Skeletal muscle tissue (tissue), 4 donors: ENCODE measurements around the gene METTL1. TPM values are rescaled to one million over a fixed set of nuclear protein-coding genes. Genes with fewer than 3 reads are reported as not detected.

Experiments
- H3K27ac ChIP-seq: one replicate; pipeline ENCODE4 v1.7.0; 2013; ENCODE audit warnings: mild to moderate bottlenecking, low read depth, low read length, inconsistent platforms
- H3K27me3 ChIP-seq, 3 donors: one replicate each; pipeline ENCODE4 v1.7.0; 2013; ENCODE audit warnings: low read length in 3 of 3; ENCODE audit not compliant: control insufficient read depth in 3 of 3, insufficient read depth in 3 of 3
- H3K36me3 ChIP-seq, 3 donors: one replicate each; pipeline ENCODE4 v1.7.0; 2013; ENCODE audit warnings: low read length in 3 of 3; ENCODE audit not compliant: control insufficient read depth in 3 of 3, insufficient read depth in 3 of 3
- H3K4me1 ChIP-seq, 3 donors: one replicate each; pipeline ENCODE4 v1.7.0; 2013; ENCODE audit warnings: low read length in 3 of 3, mild to moderate bottlenecking in 3 of 3; ENCODE audit not compliant: control insufficient read depth in 3 of 3, insufficient read depth in 3 of 3
- H3K4me3 ChIP-seq, 3 donors: one replicate each; pipeline ENCODE4 v1.7.0; 2013; ENCODE audit warnings: low read length in 3 of 3
- H3K9ac ChIP-seq, 3 donors: one replicate each; pipeline ENCODE4 v1.7.0; 2013; ENCODE audit warnings: low read length in 3 of 3, mild to moderate bottlenecking in 3 of 3, moderate library complexity in 2 of 3, low read depth in 1 of 3
- H3K9me3 ChIP-seq, 3 donors: one replicate each; pipeline ENCODE4 v1.7.0; 2013; ENCODE audit warnings: low read length in 3 of 3; ENCODE audit not compliant: control insufficient read depth in 3 of 3
- total RNA-seq: library from RNA; depleted of rRNA; stranded (reverse); fragments of >200 nt; gene quantifications from one replicate; pipeline ENCODE4 v1.2.3, GENCODE V29; 2014
- donor health status: Osteomylitis.

The METTL1 gene
- total RNA-seq, 1 donor from 2014 or later: 5.7 TPM

DNA sequence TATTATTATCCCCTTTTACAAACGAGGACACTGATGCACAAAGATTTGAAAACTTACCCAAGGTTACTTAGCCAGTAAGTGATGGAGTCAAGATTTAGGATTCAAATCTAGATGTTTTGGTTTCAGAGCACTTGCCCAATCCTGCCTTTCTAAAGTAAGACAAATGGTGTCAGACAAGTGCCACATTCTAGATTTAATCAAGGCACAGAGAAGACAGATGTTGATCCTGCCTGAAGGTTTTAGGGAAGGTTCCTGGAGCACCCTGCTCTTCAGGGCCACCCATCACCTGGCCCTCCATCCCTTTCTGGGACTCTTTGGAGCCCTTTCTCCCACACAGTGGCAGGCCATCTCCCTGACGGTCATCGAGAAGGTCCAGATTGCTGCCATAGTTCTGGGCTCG lies 14.1 kb downstream of the METTL1 start:
- Histone ChIP-seq H3K36me3 (peaks cover 16 to 22% (median 16%) of the 10 kb centered on the region in 3 donors), H3K27me3 (peaks cover under 1 to 3% (median 3%) of the 10 kb centered on the region in 3 donors), H3K27ac (no peak overlapping the region), H3K9ac (no peak overlapping the region), H3K4me3 (no peak overlapping the region), H3K9me3 (no peaks in the 10 kb centered on the region), H3K4me1 (peaks cover 10 to 22% (median 15%) of the 10 kb centered on the region in 3 donors)

DNA sequence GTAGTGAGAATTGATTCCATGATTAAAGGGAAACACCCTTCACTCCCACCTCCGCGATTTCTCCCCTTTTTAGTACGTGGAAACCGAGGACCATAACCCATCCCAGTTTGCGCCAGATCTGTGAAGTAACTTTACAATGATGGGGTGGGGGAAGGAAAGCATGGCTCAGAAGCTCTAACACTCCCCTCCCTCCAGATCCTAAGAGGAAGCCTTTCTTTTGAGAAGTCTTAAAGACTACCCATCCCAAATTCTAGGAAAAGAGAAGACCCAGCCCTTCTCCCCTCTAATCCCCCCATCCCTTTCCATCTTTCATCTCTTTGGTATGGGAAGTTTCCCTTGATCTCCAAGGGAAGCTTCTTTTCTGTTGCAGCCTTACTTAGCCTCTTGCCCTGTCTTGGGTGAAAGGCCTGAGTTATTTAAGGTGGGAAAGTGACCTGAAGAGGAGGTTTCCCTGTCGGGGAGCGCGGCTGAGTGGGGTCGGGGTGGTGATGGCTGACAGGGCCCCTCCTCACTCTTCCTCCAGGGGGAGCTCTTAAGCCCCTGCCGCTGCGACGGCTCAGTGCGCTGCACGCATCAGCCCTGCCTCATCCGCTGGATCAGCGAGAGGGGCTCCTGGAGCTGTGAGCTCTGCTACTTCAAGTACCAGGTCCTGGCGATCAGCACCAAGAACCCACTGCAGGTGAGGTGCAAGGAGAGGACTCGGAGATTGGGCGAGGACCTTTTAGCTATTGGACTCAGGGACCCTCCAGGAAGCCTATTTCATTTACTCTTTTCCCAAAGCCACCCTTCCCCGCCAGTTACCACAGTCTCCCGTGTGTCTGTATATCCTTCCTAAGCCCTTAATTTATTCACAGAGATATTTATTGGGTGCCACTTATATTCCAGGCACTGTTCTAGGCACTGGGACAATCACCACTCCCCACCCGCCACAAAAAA lies 15.2 kb downstream of the METTL1 start:
- Histone ChIP-seq H3K4me3 (peak overlapping the region in 2 of 3 donors; percentile 69 to 70), H3K27ac (no peak overlapping the region)

DNA sequence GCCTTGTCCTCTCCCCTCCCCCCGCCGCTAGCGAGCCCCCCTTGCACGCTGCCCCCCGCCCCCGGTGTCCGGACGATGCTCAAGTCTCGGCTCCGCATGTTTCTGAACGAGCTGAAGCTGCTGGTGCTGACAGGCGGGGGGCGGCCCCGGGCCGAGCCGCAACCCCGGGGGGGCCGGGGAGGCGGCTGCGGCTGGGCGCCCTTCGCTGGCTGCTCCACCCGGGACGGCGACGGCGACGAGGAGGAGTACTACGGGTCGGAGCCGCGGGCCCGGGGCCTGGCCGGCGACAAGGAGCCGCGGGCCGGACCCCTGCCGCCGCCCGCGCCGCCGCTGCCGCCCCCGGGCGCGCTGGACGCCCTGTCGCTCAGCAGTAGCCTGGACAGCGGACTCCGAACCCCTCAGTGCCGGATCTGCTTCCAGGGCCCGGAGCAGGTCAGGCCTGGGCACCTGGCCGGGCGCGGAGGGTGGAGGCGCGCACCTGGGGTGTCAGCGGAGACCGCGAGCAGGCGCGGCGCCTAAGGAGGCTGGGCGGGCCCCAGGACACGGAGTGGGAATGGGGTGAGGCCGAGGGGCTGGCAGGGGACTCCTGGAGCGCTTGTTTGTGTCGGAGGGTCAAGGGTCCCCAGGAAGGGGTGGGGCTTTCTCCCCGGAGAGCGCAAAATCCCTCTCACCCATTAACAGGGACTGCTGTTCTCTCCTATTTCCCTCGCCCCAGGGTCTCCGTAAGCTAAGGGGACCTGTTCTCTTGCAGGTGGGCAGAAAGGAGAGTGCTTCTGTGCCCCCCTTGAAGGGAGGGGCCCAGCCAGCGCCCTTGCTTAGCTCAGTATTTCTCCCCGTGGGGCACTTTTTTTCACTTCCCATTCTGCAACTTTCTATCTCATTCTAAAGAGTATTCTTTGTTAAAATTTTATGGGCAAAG lies 16.2 kb downstream of the METTL1 start:
- H3K27me3 ChIP-seq: no peaks in the 10 kb centered on the region
- peak overlapping the region; percentile 69 to 79 (median 70) for H3K4me3 ChIP-seq
- peaks cover 22 to 37% (median 30%) of the 10 kb centered on the region in 3 donors for H3K4me1 ChIP-seq
- H3K27ac ChIP-seq: no peak overlapping the region
- H3K9ac ChIP-seq: peak overlapping the region; percentile 75 to 81 (median 80)
- no peaks in the 10 kb centered on the region for H3K9me3 ChIP-seq
- peaks cover 16 to 23% (median 16%) of the 10 kb centered on the region in 3 donors for H3K36me3 ChIP-seq

More for the DNA sequence above, 15.2 kb downstream of the METTL1 start:
- peaks cover 16 to 22% (median 16%) of the 10 kb centered on the region in 3 donors for H3K36me3 ChIP-seq
- no peaks in the 10 kb centered on the region for H3K27me3 ChIP-seq
- H3K4me1 ChIP-seq: peaks cover 13 to 28% (median 21%) of the 10 kb centered on the region in 3 donors
- no peak overlapping the region for H3K9ac ChIP-seq
- no peaks in the 10 kb centered on the region for H3K9me3 ChIP-seq

DNA sequence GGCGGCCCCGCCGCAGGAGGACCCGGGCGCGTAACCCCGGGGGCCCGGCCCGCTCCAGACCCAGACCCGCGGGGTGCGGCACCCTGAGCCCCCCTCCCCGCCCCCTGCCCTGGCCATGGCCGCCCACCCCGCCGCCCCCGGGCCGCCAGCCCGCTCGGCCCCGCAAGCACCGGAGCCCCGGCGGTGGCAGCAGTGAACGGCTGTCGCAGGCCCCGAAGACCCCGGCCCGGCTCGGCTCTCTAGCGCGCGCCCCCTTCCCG lies 16.8 kb downstream of the METTL1 start:
- Histone ChIP-seq H3K9ac (peak overlapping the region in 1 of 3 donors; percentile 45), H3K4me1 (peaks cover 25 to 42% (median 35%) of the 10 kb centered on the region in 3 donors), H3K27ac (no peak overlapping the region)

GRCh38 chr12:57754411-57755193 lies 17.3 kb downstream of the METTL1 start, which contains the start of gene MARCHF9:
Gene MARCHF9 (plus strand): TSS chr12:57755103. CDS start chr12:57755529, 426 bp downstream.
- Histone ChIP-seq H3K27me3 (no peaks in the 10 kb centered on the region), H3K27ac (no peak within 1 kb of the TSS), H3K9me3 (no peaks in the 10 kb centered on the region), H3K9ac (peak within 1 kb of the TSS; percentile 75 to 81 (median 80)), H3K4me3 (peak within 1 kb of the TSS; percentile 69 to 79 (median 70)), H3K4me1 (peaks cover 25 to 42% (median 35%) of the 10 kb centered on the region in 3 donors), H3K36me3 (peaks cover 22 to 29% (median 23%) of the 10 kb centered on the region in 3 donors)

More for the DNA sequence above, 16.8 kb downstream of the METTL1 start:
- H3K9me3 ChIP-seq: no peaks in the 10 kb centered on the region
- no peaks in the 10 kb centered on the region for H3K27me3 ChIP-seq
- H3K36me3 ChIP-seq: peaks cover 21 to 28% (median 22%) of the 10 kb centered on the region in 3 donors
- peak overlapping the region in 1 of 3 donors; percentile 58 for H3K4me3 ChIP-seq

DNA sequence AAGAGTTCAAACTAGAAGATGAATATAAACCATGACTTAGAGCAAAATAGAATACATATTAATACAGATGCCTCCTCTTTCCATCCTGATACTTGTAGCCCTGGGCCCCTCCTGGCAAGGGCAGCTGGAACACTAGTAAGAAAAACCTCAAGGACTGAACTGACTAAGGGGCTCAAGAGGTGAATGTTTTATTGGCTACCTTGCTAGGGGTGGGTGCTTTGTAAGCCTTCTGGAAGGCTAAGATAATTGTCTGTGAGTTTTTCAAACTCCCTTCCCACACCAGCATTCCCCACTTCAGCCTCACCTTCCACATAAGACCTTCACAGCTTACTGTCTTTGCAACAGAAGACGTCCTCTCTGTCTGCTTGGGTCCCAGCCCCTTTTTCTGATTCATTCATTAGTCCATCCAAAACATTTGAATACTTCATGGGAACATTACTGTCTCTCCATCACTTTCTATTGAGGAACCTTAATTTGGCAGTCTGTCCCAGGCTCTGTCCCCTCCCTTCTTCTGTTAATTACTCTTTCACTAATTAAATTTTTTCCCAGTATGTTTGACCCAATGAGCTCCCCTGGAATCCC lies 18.1 kb downstream of the METTL1 start:
- H3K27ac ChIP-seq: no peak overlapping the region
- no peak overlapping the region for H3K4me3 ChIP-seq
- H3K9ac ChIP-seq: no peak overlapping the region
- H3K4me1 ChIP-seq: peaks cover 25 to 42% (median 35%) of the 10 kb centered on the region in 3 donors
- no peaks in the 10 kb centered on the region for H3K9me3 ChIP-seq
- peaks cover 24 to 30% (median 26%) of the 10 kb centered on the region in 3 donors for H3K36me3 ChIP-seq
- H3K27me3 ChIP-seq: no peaks in the 10 kb centered on the region

DNA sequence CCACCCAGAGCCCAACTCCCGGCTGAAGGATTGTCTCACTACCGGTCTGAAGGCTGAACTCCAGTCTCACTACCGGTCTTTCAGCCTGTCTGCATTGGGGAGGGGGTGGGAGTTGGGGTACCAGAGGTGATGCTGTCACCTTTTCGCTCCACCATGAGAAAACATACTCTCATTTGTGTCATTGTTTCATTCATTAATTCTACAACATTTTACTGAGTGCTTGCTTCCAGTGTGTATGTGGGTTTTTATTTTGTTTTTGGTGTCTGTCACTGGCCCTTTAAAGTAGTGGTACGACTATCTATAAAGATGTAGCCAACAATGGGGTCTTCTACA lies 19.3 kb downstream of the METTL1 start:
- Histone ChIP-seq H3K4me3 (peak overlapping the region; percentile 66 to 87 (median 82)), H3K4me1 (peaks cover 25 to 42% (median 35%) of the 10 kb centered on the region in 3 donors), H3K27me3 (no peaks in the 10 kb centered on the region), H3K27ac (peak overlapping the region; percentile 17), H3K36me3 (peaks cover 20 to 26% (median 22%) of the 10 kb centered on the region in 3 donors), H3K9ac (peak overlapping the region in 2 of 3 donors; percentile 48 to 74), H3K9me3 (no peaks in the 10 kb centered on the region)

DNA sequence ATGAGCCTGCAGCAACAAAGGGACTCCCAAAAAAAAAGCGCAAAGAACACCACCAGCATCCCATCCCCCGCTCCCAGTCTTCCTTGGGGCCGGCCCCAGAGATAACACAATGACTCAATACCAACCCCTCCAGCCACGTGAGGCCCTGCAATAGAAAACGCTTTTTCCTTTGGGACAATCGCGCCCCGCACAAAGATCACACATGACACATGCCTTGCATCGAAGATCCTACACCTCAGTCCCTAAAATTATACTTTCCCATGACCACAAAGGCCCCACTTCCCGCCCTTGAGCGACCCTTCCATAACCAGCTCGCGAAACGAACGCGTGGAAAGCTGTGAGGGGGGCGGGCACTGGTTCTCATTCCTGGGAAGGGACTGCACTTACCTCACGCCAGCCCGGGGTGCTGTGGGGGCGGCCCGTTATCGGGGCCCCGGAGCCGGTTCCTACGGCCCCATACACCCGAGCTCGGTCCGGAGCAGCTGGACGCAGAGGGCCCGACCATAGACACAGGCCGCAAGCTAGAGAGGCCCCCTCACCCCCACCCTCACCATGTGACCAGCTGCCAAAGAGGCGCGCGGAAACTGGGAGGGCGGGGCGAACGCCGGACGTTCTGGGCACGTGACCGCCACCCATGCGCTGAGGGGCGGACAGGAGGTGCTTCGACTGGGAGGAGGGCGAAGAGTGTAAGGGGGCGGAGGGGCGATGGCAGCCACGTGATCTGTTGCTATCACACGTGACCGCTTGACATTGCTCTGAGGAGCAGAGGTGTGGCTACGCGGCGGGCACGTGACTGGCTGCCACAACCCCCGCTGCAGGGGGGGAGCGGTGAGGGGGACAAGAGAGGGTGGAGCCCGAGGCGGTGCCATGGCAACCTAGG lies 19.9 kb downstream of the METTL1 start, which contains the start of gene CDK4:
Gene CDK4 (minus strand): TSS at position 523 of the 880 bp plus-strand sequence. CDS start 593 bp downstream, outside the sequence.
- H3K36me3 ChIP-seq: peaks cover 25 to 31% (median 27%) of the 10 kb centered on the region in 3 donors
- H3K9ac ChIP-seq: peak within 1 kb of the TSS; percentile 94 to 99 (median 98)
- H3K27me3 ChIP-seq: no peaks in the 10 kb centered on the region
- H3K4me3 ChIP-seq: peak within 1 kb of the TSS; percentile 87 to 93 (median 92)
- H3K4me1 ChIP-seq: peaks cover 25 to 42% (median 35%) of the 10 kb centered on the region in 3 donors
- peak within 1 kb of the TSS; percentile 95 for H3K27ac ChIP-seq
- H3K9me3 ChIP-seq: no peaks in the 10 kb centered on the region
